Eye (tissue), 1 donor: ENCODE measurements around the gene CWC27.
"Not testable (repeated sequence)": the region's sequence is repeated elsewhere in the genome, so short reads cannot be mapped to it uniquely, and the experiment has no call there.

Experiments used
- DNase-seq: peaks from one replicate; pipeline ENCODE4 v3.0.0-alpha.2; 2015

The CWC27 gene

GRCh38 chr5:64930672-64931318 is 162.1 kb downstream of the CWC27 start:
- no peak for DNase-seq

DNA sequence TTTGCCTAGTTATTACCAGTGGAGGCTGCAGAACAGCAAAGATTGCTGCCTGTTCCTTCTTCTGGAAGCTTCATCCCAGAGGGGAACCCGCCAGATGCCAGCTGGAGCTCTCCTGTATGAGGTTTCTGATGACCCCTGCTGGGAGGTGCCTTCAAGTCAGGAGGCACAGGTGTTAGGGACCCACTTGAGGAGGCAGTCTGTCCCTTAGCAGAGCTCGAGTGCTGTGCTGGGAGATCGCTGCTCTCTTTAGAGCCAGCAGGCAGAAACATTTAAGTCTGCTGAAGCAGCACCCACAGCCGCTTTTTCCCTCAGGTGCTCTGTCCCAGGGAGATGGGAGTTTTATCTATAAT is 170.7 kb downstream of the CWC27 start:
- not testable (repeated sequence) for DNase-seq

DNA sequence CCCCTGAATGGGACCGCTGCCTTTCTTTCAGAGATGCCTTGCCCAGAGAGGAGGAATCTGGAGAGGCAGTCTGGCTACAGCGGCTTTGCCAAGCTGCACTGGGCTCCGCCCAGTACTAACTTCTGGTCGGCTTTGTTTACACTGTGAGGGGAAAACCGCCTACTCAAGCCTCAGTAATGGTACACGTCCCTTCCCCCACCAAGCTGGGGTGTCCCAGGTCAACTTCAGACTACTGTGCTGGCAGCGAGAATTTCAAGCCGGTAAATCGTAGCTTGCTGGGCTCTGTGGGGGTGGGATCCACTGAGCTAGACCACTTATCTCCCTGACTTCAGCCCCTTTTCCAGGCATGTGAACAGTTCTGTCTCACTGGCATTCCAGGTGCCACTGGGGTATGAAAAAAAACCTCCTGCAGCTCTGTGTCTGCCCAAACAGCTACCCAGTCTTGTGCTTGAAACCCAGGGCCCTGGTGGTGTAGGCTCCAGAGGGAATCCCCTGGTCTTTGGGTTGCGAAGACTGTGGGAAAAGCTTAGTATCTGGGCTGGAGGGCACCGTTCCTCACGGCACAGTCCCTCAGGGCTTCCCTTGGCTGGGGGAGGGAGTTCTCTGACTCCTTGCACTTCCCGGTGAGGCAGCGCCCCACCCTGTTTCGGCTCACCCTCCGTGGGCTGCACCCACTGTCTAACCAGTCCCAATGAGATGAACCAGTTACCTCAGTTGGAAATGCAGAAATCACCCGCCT is 171.2 kb downstream of the CWC27 start:
- DNase-seq: no peak

DNA sequence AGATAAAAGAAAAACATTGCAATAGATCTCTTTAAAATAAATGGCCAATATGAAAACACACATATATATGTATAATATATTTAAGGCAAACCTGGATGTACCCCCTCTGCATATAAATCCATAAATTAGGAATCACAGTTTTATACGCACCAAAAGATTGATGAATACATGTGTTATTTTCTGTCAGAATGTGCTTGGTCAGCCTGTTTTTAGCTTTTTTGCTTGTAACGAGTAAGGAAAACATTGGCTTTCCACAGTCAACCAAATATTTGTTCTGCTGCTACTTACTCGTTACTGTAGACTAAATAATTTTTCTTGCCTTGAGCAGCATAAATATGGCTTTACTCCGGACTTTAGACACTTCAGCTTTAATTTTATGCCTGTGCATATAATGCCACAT is 173.7 kb downstream of the CWC27 start:
- DNase-seq: no peak

DNA sequence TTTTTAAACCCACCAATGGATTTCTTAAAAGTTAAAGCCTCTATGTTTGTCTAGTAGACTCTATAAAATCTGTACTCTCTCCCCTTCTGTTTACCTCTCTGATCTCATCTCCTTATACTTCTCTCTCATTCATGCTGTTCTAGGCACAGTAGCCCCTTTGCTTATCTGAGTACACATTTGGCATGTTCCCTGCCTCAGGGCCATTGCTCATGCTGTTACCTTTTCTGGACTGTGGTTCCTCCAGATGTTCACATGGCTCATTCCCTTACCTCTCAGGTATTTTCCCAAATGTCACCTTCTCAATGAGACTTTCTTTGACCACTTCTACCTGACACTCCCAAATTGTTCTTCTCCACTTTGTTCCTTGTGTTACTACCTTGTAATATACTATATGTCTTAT is 176.1 kb downstream of the CWC27 start:
- DNase-seq: no peak

DNA sequence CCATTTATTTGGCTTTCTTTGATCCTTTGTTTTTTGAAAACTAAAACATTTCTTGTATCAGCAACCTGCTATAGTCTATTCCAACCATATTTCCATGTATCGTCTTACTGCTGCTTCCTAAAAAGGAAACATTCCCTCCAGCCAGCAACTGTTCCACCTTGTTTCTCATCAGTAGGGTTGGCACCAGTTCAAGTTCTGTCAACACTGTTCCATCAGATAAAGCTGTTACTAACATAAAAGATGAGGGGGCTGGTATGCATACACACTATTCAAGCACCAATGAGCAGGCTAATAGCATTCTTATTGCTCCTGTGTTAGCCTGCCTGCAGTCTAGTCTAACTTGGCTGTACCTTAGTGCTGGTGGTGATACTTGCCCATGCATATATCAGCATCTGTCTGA is 178.3 kb downstream of the CWC27 start:
- peak; percentile 48 for DNase-seq

GRCh38 chr5:64947801-64948200 is 179.1 kb downstream of the CWC27 start:
- no peak for DNase-seq

DNA sequence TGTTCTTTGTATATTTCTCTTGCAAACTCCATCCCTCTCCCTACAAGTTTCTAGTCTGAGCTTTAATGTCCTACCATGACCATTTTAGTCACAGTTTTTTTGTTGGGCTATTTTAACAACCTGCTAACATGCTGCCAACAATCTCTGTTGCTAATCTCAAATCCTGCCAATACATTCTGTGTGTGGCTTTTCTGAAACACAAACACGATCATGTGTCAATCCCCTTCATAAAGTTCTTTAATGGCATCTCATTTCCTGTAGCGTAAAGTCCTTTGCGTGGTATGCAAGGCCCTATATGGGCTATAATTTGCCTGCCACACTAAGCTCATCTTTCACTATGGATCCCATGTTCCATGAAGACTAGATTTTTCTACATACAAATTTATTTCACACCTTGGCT is 180.6 kb downstream of the CWC27 start:
- DNase-seq: no peak

- no peak for DNase-seq
Measured at GRCh38 chr5:64952951-64953673, 184.4 kb downstream of the CWC27 start.

DNA sequence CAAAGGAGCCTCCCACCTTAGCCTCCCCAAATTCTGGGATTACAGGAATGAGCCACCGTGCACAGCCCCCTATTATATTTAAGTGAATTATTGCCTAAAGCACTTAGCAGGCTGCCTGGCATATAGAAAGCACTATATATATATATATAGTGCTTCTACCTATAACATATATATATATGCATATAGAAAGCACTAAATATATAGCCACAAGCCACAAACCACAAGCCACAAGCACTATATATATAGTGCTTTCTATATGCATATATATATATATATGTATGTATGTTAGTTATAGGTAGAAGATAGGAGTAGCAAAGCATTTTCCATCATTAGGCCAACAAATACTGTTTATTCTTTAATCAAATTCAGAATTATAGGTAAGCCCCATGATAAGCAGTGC is 185.8 kb downstream of the CWC27 start:
- no peak for DNase-seq

DNA sequence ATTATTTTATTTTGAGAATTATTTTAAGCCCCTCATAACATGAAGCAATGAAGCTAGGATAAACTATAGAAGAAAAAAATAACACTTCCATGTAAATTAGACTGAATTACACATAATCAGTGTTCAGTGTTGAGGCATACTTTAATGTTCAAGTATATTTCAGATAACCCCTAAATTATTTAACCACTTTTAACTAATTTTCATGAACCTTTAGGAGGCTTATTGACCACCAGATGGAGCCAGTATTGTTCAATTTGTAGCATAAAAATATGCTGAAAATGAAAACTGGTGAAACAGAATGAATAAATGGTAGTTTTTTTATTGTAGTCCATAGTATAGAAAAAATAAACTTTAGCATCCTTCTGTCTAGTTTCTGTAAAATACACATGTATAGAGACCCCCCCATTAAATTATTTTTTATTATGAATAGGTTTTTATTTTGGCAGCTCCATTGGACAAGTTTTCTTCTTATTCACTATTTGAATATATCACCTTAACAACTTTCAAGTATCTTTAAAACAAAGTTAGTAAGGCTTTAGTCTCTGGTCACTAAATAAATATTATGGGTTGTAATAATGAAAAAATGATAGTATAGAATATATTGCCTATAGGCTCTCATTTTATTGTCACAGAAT is 190.1 kb downstream of the CWC27 start:
- peak; percentile 38 for DNase-seq

GRCh38 chr5:64963278-64963677 is 194.5 kb downstream of the CWC27 start:
- DNase-seq: no peak

- no peak for DNase-seq
Measured at GRCh38 chr5:64968591-64969110, 199.9 kb downstream of the CWC27 start.

GRCh38 chr5:64969578-64969977 is 200.8 kb downstream of the CWC27 start:
- no peak for DNase-seq

GRCh38 chr5:64971513-64971912 is 202.8 kb downstream of the CWC27 start:
- DNase-seq: no peak

DNA sequence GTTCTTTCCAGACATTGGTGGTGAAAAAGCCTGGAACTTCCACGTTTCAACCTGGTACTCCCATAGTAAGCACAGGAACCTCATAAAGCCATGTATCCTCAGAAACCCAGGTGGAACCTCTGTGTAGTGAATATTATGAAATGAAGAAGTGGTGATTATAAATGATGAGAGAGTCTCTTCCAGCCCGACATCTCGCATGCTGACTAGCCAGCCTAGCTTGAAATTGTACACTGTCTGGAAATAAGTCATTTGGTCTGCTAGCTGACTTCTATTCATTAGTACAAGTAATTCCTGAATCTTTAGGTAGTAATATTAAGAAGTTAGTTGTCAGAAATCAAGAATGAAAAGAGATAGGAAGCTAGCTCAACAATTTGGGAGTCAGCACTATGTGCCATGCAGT is 203.3 kb downstream of the CWC27 start:
- DNase-seq: no peak

DNA sequence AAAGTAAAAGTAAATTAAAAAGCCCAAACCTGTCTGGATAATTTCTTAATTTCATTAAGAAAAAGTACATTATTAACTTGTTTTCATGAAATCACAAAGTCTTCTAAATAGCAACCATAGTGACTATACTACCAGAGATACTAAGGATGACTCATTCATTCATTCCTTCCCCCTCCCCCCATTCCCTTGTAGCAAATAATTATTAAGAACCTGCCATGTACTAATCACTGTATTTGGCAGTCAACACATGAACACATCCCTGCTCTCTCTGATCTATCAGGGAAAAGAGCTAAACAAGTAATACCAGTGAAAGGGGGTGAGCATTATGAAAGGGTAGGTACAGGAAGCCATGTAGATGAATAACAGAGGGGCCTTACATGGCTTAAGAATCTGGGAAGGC is 203.9 kb downstream of the CWC27 start:
- no peak for DNase-seq

DNA sequence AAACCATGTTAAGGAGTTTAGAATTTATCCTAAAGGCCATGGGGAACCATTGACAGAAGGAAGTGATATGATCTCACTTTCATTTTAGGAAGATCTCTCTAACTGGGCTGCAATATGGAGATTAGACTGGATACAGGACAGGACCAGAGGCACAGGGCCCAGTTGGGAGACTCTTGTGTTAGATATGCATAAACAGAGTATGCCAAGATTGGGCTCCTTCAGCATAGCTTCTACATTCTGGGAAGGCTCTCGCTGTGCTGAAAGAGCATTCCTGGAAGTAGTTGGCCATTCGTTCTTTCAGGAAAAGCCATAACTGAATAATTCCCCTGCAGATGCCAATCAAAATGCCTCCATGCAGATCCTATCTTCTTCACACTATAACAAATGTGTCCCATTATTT is 204.5 kb downstream of the CWC27 start:
- no peak for DNase-seq

GRCh38 chr5:64977779-64978178 is 209.0 kb downstream of the CWC27 start:
- DNase-seq: no peak

- DNase-seq: no peak
Measured at GRCh38 chr5:64978546-64978945, 209.8 kb downstream of the CWC27 start.

- DNase-seq: peak; percentile 26
Measured at GRCh38 chr5:64979531-64979930, 210.8 kb downstream of the CWC27 start.

GRCh38 chr5:64980176-64980575 is 211.4 kb downstream of the CWC27 start:
- no peak for DNase-seq

- DNase-seq: no peak
Measured at GRCh38 chr5:64987768-64988167, 219.0 kb downstream of the CWC27 start.
